Small intestine (tissue), 7 donors: ENCODE data around the gene STAG1. TPM values are rescaled to one million over a fixed set of nuclear protein-coding genes. Genes with fewer than 3 reads are reported as not detected.
"Not testable (repeated sequence)": the region's sequence is repeated elsewhere in the genome, so short reads cannot be mapped to it uniquely, and the experiment has no call there.

Source experiments
- DNase-seq, 2 donors: peaks; one replicate each; pipeline versions ENCODE4 v3.0.0 to v3.0.0-alpha.2; 2013
- FAIRE-seq: peaks from 2 replicates; lab custom pipeline; 2012; peaks lifted over from hg19 to GRCh38; lab: Jason Lieb, UNC
- H3K27ac ChIP-seq, 3 donors: one replicate each; pipeline ENCODE4 v1.5.1; 2013; ENCODE audit warnings: low read length in 2 of 3, mild to moderate bottlenecking in 2 of 3, control low read depth in 1 of 3, inconsistent platforms in 1 of 3, low read depth in 1 of 3, moderate library complexity in 1 of 3
- H3K27me3 ChIP-seq, 3 donors: one replicate each; pipeline ENCODE4 v1.6.1; 2013; ENCODE audit warnings: low read length in 3 of 3, inconsistent platforms in 1 of 3; ENCODE audit not compliant: control insufficient read depth in 3 of 3, insufficient read depth in 3 of 3
- H3K36me3 ChIP-seq, 3 donors: one replicate each; pipeline ENCODE4 v1.6.1; 2013; ENCODE audit warnings: low read length in 3 of 3, inconsistent platforms in 1 of 3, low read depth in 1 of 3, mild to moderate bottlenecking in 1 of 3, moderate library complexity in 1 of 3; ENCODE audit not compliant: control insufficient read depth in 3 of 3, insufficient read depth in 2 of 3
- H3K4me1 ChIP-seq, 3 donors: one replicate each; pipeline ENCODE4 v1.6.1; 2013; ENCODE audit warnings: low read length in 2 of 3, inconsistent platforms in 1 of 3, low read depth in 1 of 3, mild to moderate bottlenecking in 1 of 3, moderate library complexity in 1 of 3; ENCODE audit not compliant: control insufficient read depth in 3 of 3, insufficient read depth in 2 of 3
- H3K4me3 ChIP-seq, 3 donors: one replicate each; pipeline ENCODE4 v1.5.1; 2013; ENCODE audit warnings: low read length in 3 of 3, control low read depth in 1 of 3, inconsistent platforms in 1 of 3, low read depth in 1 of 3, mild to moderate bottlenecking in 1 of 3, moderate library complexity in 1 of 3
- H3K9me3 ChIP-seq, 2 donors: one replicate each; pipeline ENCODE4 v1.6.1; 2013; ENCODE audit warnings: low read depth in 1 of 2, low read length in 1 of 2; ENCODE audit not compliant: control insufficient read depth in 2 of 2, insufficient read depth in 1 of 2
- WGBS, 3 donors: extraction: QIAGEN DNeasy Blood & Tissue Kit; methylation state at CpG; one replicate each; pipeline ENCODE4 v1.1.7; 2013; 5-methylcytosine and 5-hydroxymethylcytosine counted together
- polyA plus RNA-seq, 4 donors: library from polyadenylated mRNA; stranded (reverse) in 3 of 4; unstranded in 1 of 4; fragments of 200-250 nt in 3 of 4; fragments of 120-200 nt in 1 of 4; gene quantifications; one replicate each; pipeline versions ENCODE4 v1.2.1 to v1.2.3, GENCODE V29; 2013
- donor health status: healthy with polysubstance abuse.
- donor health status: control.
- donor health status: control.
- donor health status: Bipolar disorder and iron deficiency.
- donor health status: healthy.

The STAG1 gene
- polyA plus RNA-seq, 4 donors: 10.0 to 29.9 (median 11.4) TPM

- no peak for FAIRE-seq
- Histone ChIP-seq H3K27me3 (no peaks in the 10 kb centered on the region), H3K4me1 (peaks cover 0 to 2% (median 0%) of the 10 kb centered on the region in 3 donors), H3K27ac (peak overlapping the region; percentile 41 to 55 (median 45)), H3K36me3 (peaks cover 0 to 18% (median 0%) of the 10 kb centered on the region in 3 donors), H3K9me3 (no peaks in the 10 kb centered on the region), H3K4me3 (no peak overlapping the region)
- DNase-seq: peak; percentile 69 to 87
Observed at GRCh38 chr3:136617198-136617597, 135.0 kb downstream of the STAG1 start.

- Histone ChIP-seq H3K36me3 (peaks cover 0 to 30% (median 0%) of the 10 kb centered on the region in 3 donors), H3K9me3 (no peaks in the 10 kb centered on the region), H3K27ac (no peak overlapping the region), H3K4me3 (no peak overlapping the region), H3K27me3 (no peaks in the 10 kb centered on the region), H3K4me1 (peaks cover 0 to under 1% (median 0%) of the 10 kb centered on the region in 3 donors)
- WGBS, 3 donors: 92 to 100% (median 92%) methylated on average over 2 of the region's 2 CpGs
- DNase-seq (no peak), FAIRE-seq (no peak)
Observed at GRCh38 chr3:136612512-136612911, 139.7 kb downstream of the STAG1 start.

DNA sequence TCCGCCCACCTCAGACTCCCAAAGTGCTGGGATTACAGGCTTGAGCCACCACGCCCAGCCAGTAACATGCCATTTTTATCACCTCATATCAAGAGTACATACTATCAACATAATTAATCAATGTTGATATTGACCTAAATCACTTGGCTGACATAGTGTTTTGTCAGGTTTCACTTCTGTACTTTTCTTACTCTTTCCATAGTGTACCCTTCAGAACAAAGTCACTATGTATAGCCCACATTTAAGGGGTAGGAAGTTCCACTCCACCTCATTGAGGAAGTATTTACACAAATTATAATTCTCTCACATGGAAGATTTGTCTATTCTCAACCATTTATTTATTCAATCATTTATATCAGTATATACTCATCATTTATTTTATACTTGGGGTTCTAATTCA, 145.2 kb downstream of the STAG1 start:
- Histone ChIP-seq H3K4me1 (no peaks in the 10 kb centered on the region), H3K4me3 (no peak overlapping the region), H3K36me3 (peaks cover 0 to 29% (median 0%) of the 10 kb centered on the region in 3 donors), H3K27ac (no peak overlapping the region), H3K9me3 (no peaks in the 10 kb centered on the region), H3K27me3 (no peaks in the 10 kb centered on the region)
- 80 to 96% (median 92%) methylated on average over 2 of the region's 2 CpGs for WGBS, 3 donors
- FAIRE-seq: no peak
- no peak for DNase-seq

DNA sequence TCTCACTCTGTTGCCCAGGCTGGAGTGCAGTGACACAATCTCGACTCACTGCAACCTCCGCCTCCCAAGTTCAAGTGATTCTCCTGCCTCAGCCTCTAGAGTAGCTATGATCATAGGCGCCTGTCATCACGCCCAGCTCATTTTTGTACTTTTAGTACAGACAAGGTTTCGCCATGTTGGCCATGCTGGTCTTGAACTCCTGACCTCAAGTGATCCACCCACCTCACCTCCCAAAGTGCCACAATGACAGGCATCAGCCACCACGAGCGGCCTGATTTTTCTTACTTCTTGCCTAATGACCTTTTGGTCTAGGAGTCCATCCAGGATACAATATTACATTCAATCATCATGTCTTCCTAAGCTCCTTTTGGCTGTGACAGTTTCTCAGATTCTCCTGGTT, 146.0 kb downstream of the STAG1 start:
- DNase-seq, H3K4me3 ChIP-seq, H3K4me1 ChIP-seq, FAIRE-seq, H3K27ac ChIP-seq, H3K27me3 ChIP-seq, H3K9me3 ChIP-seq: not testable (repeated sequence)
- WGBS, 3 donors: 94 to 98% (median 97%) methylated on average over 7 of the region's 7 CpGs
- peaks cover 0 to 33% (median 0%) of the 10 kb centered on the region in 3 donors for H3K36me3 ChIP-seq

DNA sequence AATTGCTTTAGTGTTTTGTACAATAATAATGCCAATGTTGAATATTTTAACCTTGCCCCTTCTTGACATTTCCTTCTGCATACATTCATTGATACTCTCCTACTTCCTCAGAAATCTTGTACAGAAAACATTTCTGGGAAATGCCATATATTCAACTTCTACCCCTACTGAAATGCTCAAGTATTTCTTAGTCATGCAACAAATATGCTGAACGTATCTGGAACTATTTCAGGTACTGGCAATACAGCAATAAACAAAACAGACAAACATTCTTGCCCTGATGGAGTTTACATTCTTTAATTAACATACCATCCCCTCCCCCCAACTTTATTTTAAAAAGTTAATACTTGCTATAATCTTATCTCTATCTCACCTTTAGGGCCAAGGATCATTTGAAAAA, 147.2 kb downstream of the STAG1 start:
- peaks cover 0 to 37% (median 0%) of the 10 kb centered on the region in 3 donors for H3K36me3 ChIP-seq
- FAIRE-seq: no peak

DNA sequence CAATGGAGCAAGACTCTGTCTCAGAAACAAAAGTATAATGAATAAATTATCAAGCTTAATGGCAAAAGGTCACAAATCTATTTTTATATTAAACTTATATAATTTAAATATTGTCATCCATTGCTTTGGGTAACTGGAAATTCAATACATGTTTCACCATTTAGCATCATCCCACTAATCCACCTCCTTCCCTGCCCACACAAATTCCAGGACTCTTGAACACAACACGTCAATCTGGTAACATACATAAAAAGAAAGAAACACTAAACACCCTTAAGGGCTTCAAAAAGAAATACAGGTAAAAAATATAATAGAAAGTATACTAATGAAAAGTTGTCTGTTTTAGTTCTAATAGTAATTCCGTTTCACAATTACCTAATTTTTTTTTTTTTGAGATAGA, 149.4 kb downstream of the STAG1 start:
- no peak for FAIRE-seq

More for the DNA sequence above, 147.2 kb downstream of the STAG1 start:
- H3K27me3 ChIP-seq: no peaks in the 10 kb centered on the region
- 60 to 78% (median 72%) methylated on average over 1 of the region's 1 CpG for WGBS, 3 donors
- no peak for DNase-seq
- no peaks in the 10 kb centered on the region for H3K4me1 ChIP-seq
- no peak overlapping the region for H3K4me3 ChIP-seq
- no peaks in the 10 kb centered on the region for H3K9me3 ChIP-seq
- H3K27ac ChIP-seq: no peak overlapping the region

GRCh38 chr3:136595913-136596697, 156.1 kb downstream of the STAG1 start:
- 50 to 67% (median 52%) methylated on average over 5 of the region's 5 CpGs for WGBS, 3 donors
- Histone ChIP-seq H3K27ac (no peak overlapping the region), H3K36me3 (peaks cover 0 to 7% (median 2%) of the 10 kb centered on the region in 3 donors), H3K27me3 (no peaks in the 10 kb centered on the region), H3K4me3 (no peak overlapping the region), H3K9me3 (no peaks in the 10 kb centered on the region), H3K4me1 (peaks cover 0 to 2% (median 0%) of the 10 kb centered on the region in 3 donors)
- no peak for FAIRE-seq
- no peak for DNase-seq

More for the DNA sequence above, 149.4 kb downstream of the STAG1 start:
- WGBS, 3 donors: 89 to 97% (median 90%) methylated on average over 2 of the region's 2 CpGs
- no peak overlapping the region for H3K4me3 ChIP-seq
- peaks cover 0 to 24% (median 0%) of the 10 kb centered on the region in 3 donors for H3K36me3 ChIP-seq
- H3K27me3 ChIP-seq: no peaks in the 10 kb centered on the region
- DNase-seq: no peak
- no peaks in the 10 kb centered on the region for H3K9me3 ChIP-seq
- no peaks in the 10 kb centered on the region for H3K4me1 ChIP-seq
- no peak overlapping the region for H3K27ac ChIP-seq

DNA sequence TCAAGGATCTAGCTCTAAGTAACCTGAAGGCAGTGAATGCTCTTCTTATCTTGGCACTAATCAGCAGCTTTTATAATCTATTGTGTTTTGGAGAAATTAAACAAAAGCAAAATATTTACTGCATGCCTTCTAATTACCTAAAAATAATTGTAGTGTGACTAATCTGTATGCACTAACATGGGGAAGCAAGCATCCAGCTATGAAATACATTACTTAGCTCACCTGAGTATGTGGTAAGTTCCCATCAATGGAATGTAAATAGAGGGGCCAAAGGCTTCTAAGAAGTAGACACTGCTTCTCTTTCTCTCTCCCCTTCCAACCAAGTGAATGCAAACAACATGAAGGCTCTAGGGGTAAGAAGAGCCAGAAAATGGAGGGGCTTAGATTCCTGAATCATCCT, 165.6 kb downstream of the STAG1 start:
- FAIRE-seq: no peak

More for the DNA sequence above, 165.6 kb downstream of the STAG1 start:
- peak in 1 of 2 donors; percentile 22 for DNase-seq
- H3K27ac ChIP-seq: no peak overlapping the region
- no peaks in the 10 kb centered on the region for H3K9me3 ChIP-seq
- H3K4me1 ChIP-seq: no peaks in the 10 kb centered on the region
- no peak overlapping the region for H3K4me3 ChIP-seq
- no peaks in the 10 kb centered on the region for H3K27me3 ChIP-seq
- H3K36me3 ChIP-seq: peaks cover 0 to 32% (median 5%) of the 10 kb centered on the region in 3 donors
